GM21737 (cell line): Measurements from ENCODE around the gene CFAP251.
"Not testable (repeated sequence)": the region's sequence is repeated elsewhere in the genome, so short reads cannot be mapped to it uniquely, and the experiment has no call there.

ENCODE experiments used
- ATAC-seq: cut with Tn5 transposase; IDR thresholded peaks from one replicate; pipeline ENCODE4 v1.9.1; 2021; ENCODE audit warnings: mild to moderate bottlenecking, moderate library complexity; ENCODE audit not compliant: unreplicated experiment

The CFAP251 gene, protein sequence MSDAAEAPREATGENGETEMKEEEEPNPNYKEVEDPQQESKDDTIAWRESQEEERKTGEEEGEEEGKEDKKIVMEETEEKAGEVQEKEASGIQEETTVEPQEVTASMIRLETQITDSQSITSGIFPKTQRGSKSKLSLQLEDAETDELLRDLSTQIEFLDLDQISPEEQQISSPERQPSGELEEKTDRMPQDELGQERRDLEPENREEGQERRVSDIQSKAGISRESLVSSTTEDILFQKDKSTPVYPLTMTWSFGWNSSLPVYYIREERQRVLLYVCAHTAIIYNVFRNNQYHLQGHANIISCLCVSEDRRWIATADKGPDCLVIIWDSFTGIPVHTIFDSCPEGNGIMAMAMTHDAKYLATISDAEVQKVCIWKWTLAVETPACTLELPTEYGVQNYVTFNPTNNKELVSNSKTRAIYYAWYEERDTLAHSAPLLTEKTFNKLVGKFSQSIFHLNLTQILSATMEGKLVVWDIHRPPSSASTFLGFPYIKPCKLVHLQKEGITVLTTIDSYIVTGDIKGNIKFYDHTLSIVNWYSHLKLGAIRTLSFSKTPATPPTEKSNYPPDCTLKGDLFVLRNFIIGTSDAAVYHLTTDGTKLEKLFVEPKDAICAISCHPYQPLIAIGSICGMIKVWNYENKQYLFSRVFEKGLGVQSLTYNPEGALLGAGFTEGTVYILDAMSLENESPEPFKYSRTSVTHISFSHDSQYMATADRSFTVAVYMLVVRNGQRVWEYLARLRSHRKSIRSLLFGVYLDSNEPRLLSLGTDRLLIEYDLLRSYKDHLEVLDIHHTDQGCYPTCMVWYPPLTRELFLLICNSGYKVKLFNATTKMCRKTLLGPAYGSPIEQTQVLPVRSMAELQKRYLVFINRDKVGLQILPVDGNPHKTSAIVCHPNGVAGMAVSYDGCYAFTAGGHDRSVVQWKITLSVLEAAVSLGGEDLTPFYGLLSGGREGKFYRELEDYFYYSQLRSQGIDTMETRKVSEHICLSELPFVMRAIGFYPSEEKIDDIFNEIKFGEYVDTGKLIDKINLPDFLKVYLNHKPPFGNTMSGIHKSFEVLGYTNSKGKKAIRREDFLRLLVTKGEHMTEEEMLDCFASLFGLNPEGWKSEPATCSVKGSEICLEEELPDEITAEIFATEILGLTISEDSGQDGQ

DNA sequence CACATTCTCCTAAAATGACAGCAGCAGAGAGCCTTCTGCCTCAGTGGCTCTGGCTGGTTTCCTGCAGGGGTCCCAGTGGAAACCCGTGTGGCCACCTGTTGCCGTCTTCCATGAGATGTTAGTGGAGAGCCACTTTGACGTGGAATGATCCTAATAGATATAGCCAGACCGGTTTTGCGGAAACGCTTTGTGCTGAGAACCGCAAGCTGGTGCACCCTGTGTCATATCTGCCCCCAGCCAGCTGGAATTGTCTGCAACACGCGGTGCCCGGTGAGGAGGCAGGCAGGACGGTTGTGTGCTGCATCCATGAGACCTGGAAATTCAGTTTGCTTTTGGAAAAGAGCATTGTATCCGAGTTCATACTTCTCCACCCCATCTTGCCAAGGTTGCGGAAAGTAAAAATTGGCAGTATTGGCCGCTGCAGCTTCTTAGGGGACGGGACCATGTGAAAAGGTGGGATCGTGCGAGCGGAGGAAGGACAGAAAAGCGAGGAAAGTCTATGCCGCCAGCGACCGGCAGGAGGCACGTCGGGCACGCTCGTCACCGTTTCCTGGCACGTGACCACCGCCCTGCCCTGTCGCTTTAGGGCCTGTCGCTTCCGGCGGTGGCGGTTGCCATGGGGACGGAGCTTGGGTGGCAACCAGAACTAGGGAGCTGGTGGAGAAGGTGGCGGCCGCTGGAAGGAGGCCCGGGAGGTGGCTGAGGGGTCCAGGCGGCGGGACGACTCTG, at the start of gene CFAP251:
Gene CFAP251, plus strand, starts transcription at position 643 of the 729 bp plus-strand sequence. CDS start 2,714 bp downstream, outside the sequence.
- ATAC-seq = peak; percentile 87

DNA sequence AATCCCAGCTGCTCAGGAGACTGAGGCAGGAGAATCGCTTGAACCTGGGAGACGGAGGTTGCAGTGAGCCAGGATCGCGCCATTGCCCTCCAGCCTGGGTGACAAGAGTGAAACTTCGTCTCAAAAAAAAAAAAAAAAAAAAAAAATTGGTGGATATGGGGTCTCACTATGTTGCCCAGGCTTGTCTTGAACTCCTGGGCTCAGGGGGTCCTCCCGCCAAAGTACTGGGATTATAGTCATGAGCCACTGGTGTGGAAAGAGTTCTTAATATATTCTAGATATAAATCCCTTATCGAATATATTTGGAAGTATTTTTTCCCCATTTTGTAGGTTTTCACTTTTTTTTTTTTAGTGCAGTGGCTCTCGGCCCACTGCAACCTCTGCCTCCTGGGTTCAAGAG, 49.2 kb upstream of the CFAP251 start:
- not testable (repeated sequence) for ATAC-seq

DNA sequence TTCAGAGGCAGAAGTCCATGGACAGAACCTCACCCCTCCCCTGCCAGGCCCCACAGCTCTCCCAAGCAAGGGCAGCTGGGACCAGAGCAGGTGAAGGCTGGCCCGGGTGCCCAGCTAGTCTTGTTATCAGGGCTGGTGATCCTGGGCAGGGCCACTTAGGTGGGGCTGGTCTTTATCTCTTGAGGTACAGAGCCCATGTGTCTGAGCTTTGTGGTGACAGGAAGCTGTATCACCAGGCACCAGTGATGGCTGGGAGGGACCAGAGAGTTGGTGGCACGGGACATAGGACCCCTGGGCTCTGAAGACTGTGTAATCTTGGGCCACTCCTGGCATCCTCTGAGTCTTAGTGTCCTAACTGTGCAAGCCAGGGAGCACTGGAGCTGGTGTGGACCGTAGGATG, 46.9 kb upstream of the CFAP251 start:
- ATAC-seq = no peak

DNA sequence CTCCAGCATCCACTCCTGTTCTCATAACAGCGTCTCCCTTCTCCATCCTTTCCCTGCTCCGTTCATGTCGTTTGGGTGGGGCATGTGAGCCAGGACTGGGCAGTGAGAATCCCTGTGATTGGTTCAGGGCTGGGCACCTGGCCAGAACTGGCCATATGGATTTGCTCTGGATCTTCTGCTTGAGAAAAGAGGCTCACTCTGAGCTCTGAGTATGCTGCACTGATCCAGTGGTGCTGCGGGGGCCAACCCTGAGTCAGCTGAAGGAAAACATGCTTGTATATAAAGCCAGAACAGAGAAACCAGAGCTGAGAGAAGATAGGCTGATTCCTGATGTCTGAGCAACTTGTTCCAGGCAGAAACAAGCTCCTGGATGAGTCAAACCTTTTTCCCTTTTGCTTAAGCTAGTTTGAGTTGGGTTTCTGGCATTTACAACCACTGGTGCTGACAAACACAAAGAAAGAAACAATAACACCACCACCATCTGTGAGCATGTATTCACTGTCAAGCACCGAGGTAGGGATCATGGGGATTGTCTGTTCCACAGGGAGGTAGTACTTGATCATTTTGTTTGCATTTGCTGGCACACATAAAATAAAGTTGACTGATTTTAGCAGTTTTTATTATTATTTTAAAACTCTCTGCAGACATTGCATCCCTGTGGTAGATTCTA, 45.7 kb upstream of the CFAP251 start:
- ATAC-seq = no peak

DNA sequence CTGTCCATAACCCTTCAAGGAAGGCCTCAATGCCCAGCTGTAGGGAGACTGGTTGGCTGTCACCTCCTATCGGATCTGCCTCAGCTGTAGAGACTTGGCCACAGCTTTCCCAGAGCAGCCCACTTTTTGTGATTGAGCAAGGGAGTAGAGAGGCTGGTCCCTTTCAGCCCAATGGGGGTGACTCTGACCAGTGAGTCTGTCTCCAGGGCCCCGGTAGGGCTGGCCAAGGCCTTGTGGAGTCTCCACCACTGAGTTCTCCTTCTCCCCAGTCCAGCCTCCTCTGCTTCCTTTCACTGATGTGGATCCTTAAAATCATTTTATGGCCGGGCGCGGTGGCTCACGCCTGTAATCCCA, 45.2 kb upstream of the CFAP251 start:
- ATAC-seq = no peak

DNA sequence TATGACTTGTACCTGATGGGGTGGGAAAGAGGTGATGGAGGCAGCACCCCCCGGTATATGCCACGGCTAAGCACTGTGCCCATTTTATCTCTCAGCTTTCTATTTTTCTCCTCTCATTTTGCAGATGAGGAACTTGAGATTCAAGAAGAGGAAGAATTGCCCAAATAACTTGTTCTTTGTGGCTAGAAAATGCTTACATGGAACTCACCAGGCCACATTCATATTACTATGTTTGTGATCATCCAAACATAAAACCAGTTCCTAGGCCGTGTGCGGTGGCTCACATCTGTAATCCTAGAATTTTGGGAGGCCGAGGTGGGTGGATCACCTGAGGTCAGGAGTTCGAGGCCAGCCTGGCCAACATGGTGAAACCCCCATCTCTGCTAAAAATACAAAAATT, 44.3 kb upstream of the CFAP251 start:
- ATAC-seq = no peak

DNA sequence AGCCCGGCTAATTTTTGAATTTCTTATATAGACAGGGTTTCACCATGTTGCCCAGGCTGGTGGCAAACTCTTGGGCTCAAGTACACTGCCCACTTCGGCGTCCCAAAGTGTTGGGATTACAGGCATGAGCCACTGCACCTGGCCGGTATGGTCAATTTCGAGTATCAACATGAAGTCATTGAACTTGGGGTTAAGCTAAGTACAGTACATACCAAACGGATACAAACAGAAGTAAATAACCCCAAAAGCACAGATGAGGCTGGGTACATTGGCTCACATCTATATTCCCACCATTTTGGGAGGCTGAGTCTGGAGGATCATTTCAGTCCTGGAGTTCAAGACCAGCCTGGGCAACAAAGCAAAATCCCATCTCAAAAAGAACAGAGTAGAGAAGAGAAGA, 42.8 kb upstream of the CFAP251 start:
- no peak for ATAC-seq

DNA sequence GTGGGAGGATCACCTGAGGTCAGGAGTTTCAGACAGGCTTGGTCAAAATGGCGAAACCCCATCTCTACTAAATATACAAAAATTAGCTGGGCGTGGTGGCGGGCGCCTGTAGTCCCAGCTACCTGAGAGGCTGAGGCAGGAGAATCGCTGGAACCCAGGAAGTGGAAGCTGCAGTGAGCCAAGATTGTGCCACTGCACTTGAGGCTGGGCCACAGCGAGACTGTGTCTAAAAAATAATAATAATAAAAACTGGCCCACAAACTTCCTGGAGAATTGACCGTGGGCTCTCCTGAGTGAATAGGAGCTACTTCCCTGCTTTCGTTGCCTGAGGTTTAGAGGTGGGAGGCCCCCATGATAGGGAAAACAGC, 42.3 kb upstream of the CFAP251 start:
- ATAC-seq = not testable (repeated sequence)

DNA sequence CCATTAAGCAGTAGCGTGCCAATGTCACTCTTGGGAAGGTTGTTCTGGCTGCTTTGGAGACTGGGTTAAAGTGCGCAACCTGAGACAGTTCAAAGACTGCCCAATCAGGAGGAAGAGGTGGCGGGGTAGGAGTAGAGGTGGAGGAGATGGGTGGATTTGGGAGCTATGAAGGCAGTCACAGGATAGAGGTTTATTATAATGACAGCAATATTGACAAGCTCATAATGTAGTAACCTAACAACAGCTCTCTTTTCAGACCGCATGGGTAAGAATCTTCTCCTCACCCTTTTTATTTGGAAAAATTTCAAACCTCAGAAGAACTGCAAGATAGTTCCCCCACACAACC, 35.1 kb upstream of the CFAP251 start:
- ATAC-seq = no peak

DNA sequence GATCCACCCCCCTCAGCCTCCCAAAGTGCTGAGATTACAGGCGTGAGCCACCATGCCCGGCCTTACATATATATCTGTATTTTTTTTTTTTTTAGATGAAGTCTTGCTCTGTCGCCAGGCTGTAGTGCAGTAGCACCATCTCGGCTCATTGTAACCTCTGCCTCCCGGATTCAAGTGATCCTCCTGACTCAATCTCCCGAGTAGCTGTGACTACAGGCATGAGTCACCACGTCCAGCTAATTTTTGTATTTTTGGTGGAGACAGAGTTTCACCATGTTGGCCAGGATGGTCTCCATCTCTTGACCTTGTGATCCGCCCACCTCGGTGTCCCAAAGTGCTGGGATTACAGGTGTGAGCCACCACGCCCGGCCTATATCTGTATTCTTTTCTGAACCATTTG, 33.3 kb upstream of the CFAP251 start:
- ATAC-seq = not testable (repeated sequence)

DNA sequence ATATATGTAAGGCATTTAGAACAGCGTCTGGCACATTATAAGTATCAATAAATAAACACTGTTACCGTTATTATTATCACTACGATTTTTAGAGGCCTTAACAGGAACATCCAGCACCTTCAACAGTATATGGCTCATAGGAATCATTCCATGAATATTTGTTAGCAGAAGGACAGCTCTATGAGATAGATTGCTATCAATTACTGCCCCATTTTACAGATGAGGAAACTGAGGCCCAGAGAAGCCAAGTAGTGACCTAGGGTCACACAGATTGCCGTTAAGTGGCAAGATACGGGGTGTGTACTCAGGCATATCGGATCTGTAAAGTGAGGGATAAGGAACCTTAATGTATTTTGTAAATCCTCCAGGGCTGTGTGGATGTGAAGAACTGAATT, 30.3 kb upstream of the CFAP251 start:
- no peak for ATAC-seq

DNA sequence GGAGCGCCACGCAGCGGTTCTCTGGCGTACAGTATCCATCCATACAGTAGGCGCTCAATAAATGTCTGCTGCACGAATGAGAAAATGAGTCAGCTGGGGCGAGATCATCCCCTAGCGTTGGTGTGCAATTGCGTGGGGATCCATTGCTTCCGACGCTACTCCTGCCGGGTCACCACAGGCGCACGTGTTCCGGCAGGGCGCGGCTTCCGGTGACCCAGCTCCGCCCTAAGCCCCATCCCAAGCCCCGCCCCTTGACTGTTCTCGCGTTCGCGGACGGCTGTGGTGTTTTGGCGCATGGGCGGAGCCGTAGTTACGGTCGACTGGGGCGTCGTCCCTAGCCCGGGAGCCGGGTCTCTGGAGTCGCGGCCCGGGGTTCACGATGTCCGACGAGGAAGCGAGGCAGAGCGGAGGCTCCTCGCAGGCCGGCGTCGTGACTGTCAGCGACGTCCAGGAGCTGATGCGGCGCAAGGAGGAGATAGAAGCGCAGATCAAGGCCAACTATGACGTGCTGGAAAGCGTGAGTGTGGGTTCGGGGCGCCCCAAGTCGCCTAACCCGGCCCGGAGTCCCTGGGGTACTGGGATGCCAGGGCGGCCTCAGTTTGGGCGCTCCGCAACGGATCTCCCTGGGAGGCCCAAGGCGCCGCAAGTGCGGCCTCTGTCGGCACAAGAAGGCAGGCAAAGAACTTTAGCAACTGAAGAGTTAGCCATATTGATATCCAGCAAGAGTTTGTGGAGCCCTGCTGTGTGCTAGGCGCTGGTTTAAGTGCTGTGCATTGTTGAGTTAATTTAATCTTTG, 29.7 kb upstream of the CFAP251 start, which contains the start of gene PSMD9:
Gene PSMD9, plus strand, starts transcription at position 313 of the 796 bp plus-strand sequence. Its CDS starts 67 bp downstream, at position 380.
- ATAC-seq = peak; percentile 90

DNA sequence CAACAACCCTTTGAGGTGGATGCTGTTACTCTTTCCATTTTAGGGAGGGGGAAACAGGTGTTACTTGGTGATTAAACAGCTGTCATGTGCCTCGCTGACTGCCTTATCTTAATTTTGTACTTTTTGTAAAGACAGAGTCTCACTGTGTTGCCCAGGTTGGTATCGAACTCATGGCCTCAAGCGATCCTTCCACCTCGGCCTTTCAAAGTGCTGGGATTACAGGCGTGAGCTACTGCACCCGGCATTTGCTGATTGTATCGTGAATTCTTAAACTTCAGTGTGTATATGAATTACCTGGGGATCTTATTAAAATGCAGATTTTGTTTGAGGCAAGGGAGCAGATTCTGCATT, 29.1 kb upstream of the CFAP251 start:
- ATAC-seq = no peak

DNA sequence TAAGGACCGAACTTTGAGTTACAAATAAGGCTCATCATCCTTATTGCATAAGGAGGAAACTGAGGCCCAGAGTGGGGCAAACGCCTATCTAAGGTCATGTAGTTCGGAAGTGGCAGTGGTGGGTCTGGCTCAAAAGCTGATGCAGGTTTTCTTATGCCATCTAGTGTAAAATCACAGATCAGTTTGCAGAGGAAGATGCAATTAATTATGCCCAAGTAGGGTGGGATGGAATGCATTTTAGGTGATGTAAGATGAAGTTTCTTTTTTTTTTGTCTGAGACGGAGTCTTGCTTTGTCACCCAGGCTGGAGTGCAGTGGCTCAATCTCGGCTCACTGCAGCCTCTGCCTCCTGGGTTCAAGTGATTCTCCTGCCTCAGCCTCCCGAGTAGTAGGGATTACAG, 28.7 kb upstream of the CFAP251 start:
- ATAC-seq = not testable (repeated sequence)

DNA sequence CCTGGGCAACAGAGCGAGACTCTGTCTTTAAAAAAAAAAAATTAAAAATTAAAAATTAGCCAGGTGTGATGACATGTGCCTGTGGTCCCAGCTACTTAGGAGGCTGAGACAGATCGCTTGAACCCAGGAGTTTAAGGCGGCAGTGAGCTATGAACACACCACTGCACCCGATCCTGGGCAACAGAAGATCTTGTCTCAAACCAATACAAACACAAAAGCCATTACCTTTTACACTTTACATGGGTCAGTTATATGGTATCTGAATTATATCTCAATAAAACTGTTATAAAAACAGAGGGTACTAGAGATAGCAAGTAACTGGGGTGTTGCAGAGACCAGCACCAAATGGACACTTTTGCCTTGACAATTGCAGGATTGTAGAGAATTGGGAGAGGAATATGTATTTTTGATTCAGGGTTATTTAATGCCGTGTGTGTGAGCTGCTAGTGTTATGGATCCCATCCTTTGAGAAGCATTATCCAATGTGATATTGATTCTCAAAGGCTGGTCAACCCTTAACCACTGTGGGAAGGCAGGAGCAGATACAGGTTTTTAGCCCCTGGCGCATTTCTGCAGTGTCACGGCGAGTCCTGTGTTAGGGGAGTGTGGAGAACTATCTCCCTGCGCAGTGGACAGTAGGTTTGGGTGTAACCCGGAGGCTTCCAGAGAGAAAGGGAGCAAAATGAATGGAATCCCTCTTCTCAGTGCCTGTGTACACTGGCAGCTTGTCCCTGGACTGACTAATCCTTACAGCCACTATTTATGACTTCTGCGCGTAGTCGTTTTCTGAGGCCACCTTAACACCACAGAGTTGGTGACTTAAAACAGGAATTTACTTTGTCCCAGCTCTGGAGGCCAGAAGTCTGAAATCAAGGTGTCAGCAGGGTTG, 25.5 kb upstream of the CFAP251 start:
- ATAC-seq = no peak

DNA sequence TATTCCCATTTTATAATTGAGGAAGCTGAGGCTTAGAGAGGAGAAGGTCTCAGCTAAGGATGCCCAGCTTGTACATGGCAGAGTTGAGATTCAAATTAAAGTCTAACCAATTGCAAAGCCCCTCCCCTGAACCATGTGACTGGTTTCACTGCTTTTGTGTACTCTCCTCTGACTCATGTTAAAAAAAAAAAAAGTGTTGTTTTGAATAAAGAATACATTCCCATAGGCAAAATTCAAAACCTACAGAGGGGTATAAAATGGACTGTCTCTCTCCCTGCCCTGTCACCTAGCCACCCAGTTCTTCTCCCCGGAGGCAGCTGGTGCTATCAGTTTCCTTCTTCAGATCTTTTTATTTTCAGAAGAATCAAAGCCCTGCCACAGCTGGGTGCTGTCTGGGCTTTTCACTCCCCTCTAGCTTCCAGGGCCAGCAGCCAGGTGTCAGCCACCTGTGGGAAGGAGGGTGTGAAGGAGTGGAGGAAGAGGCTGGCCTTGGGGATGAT, 24.4 kb upstream of the CFAP251 start:
- ATAC-seq = no peak

DNA sequence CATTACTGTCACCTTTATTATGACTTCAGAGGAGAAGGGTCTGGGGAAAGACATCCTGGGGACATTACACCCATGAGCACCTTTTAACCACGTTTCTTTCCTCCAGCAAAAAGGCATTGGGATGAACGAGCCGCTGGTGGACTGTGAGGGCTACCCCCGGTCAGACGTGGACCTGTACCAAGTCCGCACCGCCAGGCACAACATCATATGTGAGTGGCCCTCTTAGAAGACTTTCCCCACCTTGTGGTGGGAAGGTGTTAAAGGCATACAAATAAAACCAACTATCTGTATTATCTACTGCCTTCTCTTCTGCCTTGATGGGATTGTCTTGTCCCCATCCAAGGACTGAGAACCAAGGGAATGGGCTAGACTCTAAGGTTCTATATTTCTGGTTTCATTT, 23.8 kb upstream of the CFAP251 start:
- ATAC-seq = no peak

DNA sequence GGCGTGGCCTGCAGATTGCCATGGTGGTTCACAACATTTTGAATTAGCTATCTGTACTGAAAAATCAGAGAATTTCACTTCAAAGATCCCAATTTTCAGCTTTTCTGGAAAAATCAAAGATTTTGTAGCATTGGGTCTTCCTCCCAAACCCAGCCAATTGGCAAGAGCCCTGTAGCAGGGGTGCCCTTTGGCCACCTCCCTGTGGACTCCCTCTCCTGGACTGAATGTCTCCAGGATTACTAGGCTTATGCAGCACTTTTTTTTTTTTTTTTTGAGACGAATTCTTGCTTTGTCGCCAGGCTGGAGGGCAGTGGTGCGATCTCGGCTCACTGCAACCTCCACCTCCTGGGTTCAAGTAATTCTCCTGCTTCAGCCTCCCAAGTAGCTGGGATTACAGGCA, 20.1 kb upstream of the CFAP251 start:
- no peak for ATAC-seq
